GM12878 (cell line): ENCODE results near the gene PTPRN2. TPM values are rescaled to one million over a fixed set of nuclear protein-coding genes. Genes with fewer than 3 reads are reported as not detected.

Source experiments
- ATAC-seq: fragments of 200-7000 bp; cut with Tn5 transposase; 3 replicates; pipeline ENCODE4 v1.9.1; 2020; ENCODE audit warnings: mild to moderate bottlenecking, moderate library complexity
- BruUV-seq: library from RNA; stranded (reverse); fragments of 400-500 nt; replicated peaks from 2 replicates; lab custom pipeline; 2021; lab: Mats Ljungman, UMichigan
- CTCF ChIA-PET: fragments of 300-600 bp; sonication (Branson Sonifier 250); formaldehyde crosslinking; extraction: SDS; loops from one replicate; lab custom pipeline; 2021; ENCODE audit warnings: inconsistent platforms; lab: Yijun Ruan, JAX
- POLR2A ChIA-PET: fragments of 350-600 bp; formaldehyde crosslinking; extraction: SDS; loops from one replicate; lab custom pipeline; 2021; ENCODE audit warnings: inconsistent platforms; lab: Charles Lee
- RAD21 ChIA-PET: fragments of 300-600 bp; sonication (Branson Sonifier 250); formaldehyde crosslinking; loops from one replicate; lab custom pipeline; 2023; ENCODE audit warnings: antibody characterized with exemption; ENCODE audit not compliant: unreplicated experiment; lab: Charles Lee
- SMC1A ChIA-PET: fragments of 300-600 bp; sonication (Branson Sonifier 250); formaldehyde crosslinking; loops from one replicate; lab custom pipeline; 2023; ENCODE audit not compliant: unreplicated experiment, uncharacterized antibody; lab: Charles Lee
- DNase-seq: peaks from one replicate; pipeline ENCODE4 v3.0.0-alpha.2; 2011; ENCODE audit warnings: low read depth, low spot score
- FAIRE-seq: peaks from 3 replicates; lab custom pipeline; 2011; peaks lifted over from hg19 to GRCh38; lab: Jason Lieb, UNC
- H2AFZ ChIP-seq: 2 replicates; pipeline ENCODE4 v1.6.0; 2011; ENCODE audit warnings: low read depth, low read length, control low read depth; ENCODE audit not compliant: control insufficient read depth
- H3K27ac ChIP-seq: 2 replicates; pipeline ENCODE4 v1.5.1; 2011; ENCODE audit warnings: control low read depth; ENCODE audit not compliant: control insufficient read depth, insufficient read depth
- H3K27me3 ChIP-seq, 2 experiments: replicated peaks in 1 of 2; 2 replicates each; pipeline versions ENCODE4 v1.6.0 to v1.6.1; 2011; ENCODE audit warnings: low read length in 1 of 2; ENCODE audit not compliant: control insufficient read depth in 2 of 2, insufficient read depth in 2 of 2
- H3K36me3 ChIP-seq, 2 experiments: 2 replicates each; pipeline ENCODE4 v1.5.1; 2011; ENCODE audit warnings: low read length in 1 of 2; ENCODE audit not compliant: control insufficient read depth in 2 of 2, insufficient read depth in 2 of 2
- H3K4me1 ChIP-seq: 2 replicates; pipeline ENCODE4 v1.6.1; 2011; ENCODE audit warnings: mild to moderate bottlenecking, low read length, moderate library complexity, mixed read lengths; ENCODE audit not compliant: control insufficient read depth, insufficient read depth
- H3K4me2 ChIP-seq: 2 replicates; pipeline ENCODE4 v1.6.0; 2011; ENCODE audit warnings: control low read depth; ENCODE audit not compliant: control insufficient read depth, insufficient read depth
- H3K4me3 ChIP-seq: fragments of 200-600 bp; sonication (generic); 2 replicates; pipeline ENCODE4 v1.5.1; 2016
- H3K79me2 ChIP-seq: 2 replicates; pipeline ENCODE4 v1.6.0; 2011; ENCODE audit warnings: low read length; ENCODE audit not compliant: control insufficient read depth, insufficient read depth
- H3K9ac ChIP-seq: 2 replicates; pipeline ENCODE4 v1.8.0; 2011; ENCODE audit warnings: low read length, control low read depth, mixed read lengths; ENCODE audit not compliant: control insufficient read depth, insufficient read depth
- H3K9me3 ChIP-seq: replicated peaks from 3 replicates; pipeline ENCODE4 v1.5.1; 2011; ENCODE audit warnings: mild to moderate bottlenecking, low read length; ENCODE audit not compliant: control insufficient read depth, insufficient read depth
- H4K20me1 ChIP-seq: 2 replicates; pipeline ENCODE4 v1.6.0; 2011; ENCODE audit not compliant: control insufficient read depth, insufficient read depth
- ATF3 ChIP-seq: IDR thresholded peaks from 2 replicates; pipeline ENCODE4 v1.6.1; 2011; ENCODE audit warnings: low read depth, mild to moderate bottlenecking, low read length, moderate library complexity, borderline replicate concordance; ENCODE audit errors: extremely low read depth
- E2F4 ChIP-seq: IDR thresholded peaks from 2 replicates; pipeline ENCODE4 v1.6.1; 2012; ENCODE audit warnings: low read depth, low read length, improper control_type of control experiment
- EGR1 ChIP-seq, 2 experiments: IDR thresholded peaks; 1 replicate in 1 of 2; 2 replicates in 1 of 2; pipeline ENCODE4 v1.6.1; 2011 to 2012; ENCODE audit warnings: low read depth in 2 of 2, low read length in 2 of 2, borderline replicate concordance in 1 of 2, mild to moderate bottlenecking in 1 of 2, moderate library complexity in 1 of 2
- HDGF ChIP-seq: fragments of 450-650 bp; IDR thresholded peaks from 2 replicates; pipeline ENCODE4 v1.6.1; 2016; ENCODE audit warnings: antibody characterized with exemption
- IKZF1 ChIP-seq: fragments of 450-650 bp; conservative IDR thresholded peaks from 2 replicates; pipeline ENCODE4 v1.6.1; 2017; ENCODE audit warnings: antibody characterized with exemption, mild to moderate bottlenecking
- KLF5 ChIP-seq: fragments of 450-650 bp; IDR thresholded peaks from 2 replicates; pipeline ENCODE4 v1.6.1; 2014; ENCODE audit warnings: mild to moderate bottlenecking; ENCODE audit not compliant: partially characterized antibody
- NBN ChIP-seq: fragments of 450-650 bp; IDR thresholded peaks from 2 replicates; pipeline ENCODE4 v1.6.1; 2016
- NFXL1 ChIP-seq: fragments of 450-650 bp; IDR thresholded peaks from 2 replicates; pipeline ENCODE4 v1.6.1; 2017; ENCODE audit warnings: antibody characterized with exemption, mild to moderate bottlenecking, borderline replicate concordance
- NFYA ChIP-seq: IDR thresholded peaks from 2 replicates; pipeline ENCODE4 v1.6.1; 2011; ENCODE audit warnings: low read depth, mild to moderate bottlenecking, low read length, improper control_type of control experiment, borderline replicate concordance
- NR2C2 ChIP-seq: IDR thresholded peaks from 2 replicates; pipeline ENCODE4 v1.6.1; 2011; ENCODE audit warnings: borderline replicate concordance, low read depth; ENCODE audit not compliant: control insufficient read depth, insufficient read length
- NR2F1 ChIP-seq: fragments of 450-650 bp; conservative IDR thresholded peaks from 2 replicates; pipeline ENCODE4 v1.6.1; 2017; ENCODE audit warnings: mild to moderate bottlenecking
- PAX8 ChIP-seq: fragments of 450-650 bp; IDR thresholded peaks from 2 replicates; pipeline ENCODE4 v1.6.1; 2017; ENCODE audit warnings: mild to moderate bottlenecking, moderate library complexity
- POU2F2 ChIP-seq: IDR thresholded peaks from 3 replicates; pipeline ENCODE4 v1.6.1; 2011; ENCODE audit warnings: low read depth, mild to moderate bottlenecking, low read length, borderline replicate concordance
- SMAD1 ChIP-seq: fragments of 450-650 bp; IDR thresholded peaks from 2 replicates; pipeline ENCODE4 v1.6.1; 2018; ENCODE audit warnings: mild to moderate bottlenecking, low read depth; ENCODE audit not compliant: partially characterized antibody
- SMARCA5 ChIP-seq: fragments of 450-650 bp; IDR thresholded peaks from 2 replicates; pipeline ENCODE4 v1.6.1; 2017; ENCODE audit warnings: mild to moderate bottlenecking
- TCF12 ChIP-seq: IDR thresholded peaks from 2 replicates; pipeline ENCODE4 v1.6.1; 2011; ENCODE audit warnings: low read depth, mild to moderate bottlenecking, low read length
- YY1 ChIP-seq: IDR thresholded peaks from 2 replicates; pipeline ENCODE4 v1.6.1; 2011; ENCODE audit warnings: low read depth, mild to moderate bottlenecking, low read length
- ZNF274 ChIP-seq: IDR thresholded peaks from one replicate; pipeline ENCODE4 v1.8.0; 2011; ENCODE audit not compliant: insufficient read length, insufficient read depth
- ZNF384 ChIP-seq: IDR thresholded peaks from 2 replicates; pipeline ENCODE4 v1.6.1; 2012; ENCODE audit warnings: low read depth, mild to moderate bottlenecking, low read length, improper control_type of control experiment, borderline replicate concordance
- WGBS: methylation state at CpG from one replicate; pipeline ENCODE4 v1.1.6; 2016; ENCODE audit warnings: low lambda C conversion rate; ENCODE audit not compliant: insufficient replicate concordance, insufficient coverage; ENCODE audit errors: missing lambda C conversion rate; 5-methylcytosine and 5-hydroxymethylcytosine counted together
- in situ Hi-C: fragments of 300-500 bp; cut with MboI; formaldehyde crosslinking; loops from 9 replicates; pipeline ENCODE4 v1.14.3; 2018; ENCODE audit warnings: mixed read lengths
- intact Hi-C: fragments of 100-400 bp; cut with micrococcal nuclease; formaldehyde crosslinking; loops from one replicate; pipeline ENCODE4 v1.14.2; 2022; ENCODE audit not compliant: unreplicated experiment
- polyA plus RNA-seq, 11 experiments: library from polyadenylated mRNA; depleted of rRNA in 4 of 11; unstranded in 6 of 11; stranded (reverse) in 5 of 11; fragments of >200 nt; fragmentation: Nextera tagmentation in 4 of 11; fragmentation: Illumina TruSeq in 1 of 11; extraction: Ambion mirVana in 4 of 11; extraction: Trizol in 1 of 11; gene quantifications; 1 replicate in 1 of 11; 2 replicates in 10 of 11; pipeline versions ENCODE4 v1.2.1 to v1.2.3, GENCODE V29; 2011 to 2016; ENCODE audit warnings: inconsistent platforms in 2 of 11, missing spikeins in 2 of 11, low read depth in 1 of 11
- total RNA-seq, 4 experiments: library from RNA; depleted of rRNA in 3 of 4; stranded (reverse); fragments of >200 nt in 3 of 4; fragmentation: Illumina TruSeq in 1 of 4; extraction: Trizol in 1 of 4; gene quantifications; 2 replicates each; pipeline versions ENCODE4 v1.2.1 to v1.2.3, GENCODE V29; 2013 to 2021
- TF ChIP-seq, protein P1 (sequence below): fragments of 450-650 bp; IDR thresholded peaks from 2 replicates; pipeline ENCODE4 v1.6.1; 2017; ENCODE audit warnings: low read depth, mild to moderate bottlenecking, moderate library complexity

PTPRN2 gene
- total and polyA plus RNA-seq, 10 of the 15 experiments (the other 5 are each of a cell fraction or from before 2014, with no cell fraction given), result 5.4 TPM; not detected in 9

DNA sequence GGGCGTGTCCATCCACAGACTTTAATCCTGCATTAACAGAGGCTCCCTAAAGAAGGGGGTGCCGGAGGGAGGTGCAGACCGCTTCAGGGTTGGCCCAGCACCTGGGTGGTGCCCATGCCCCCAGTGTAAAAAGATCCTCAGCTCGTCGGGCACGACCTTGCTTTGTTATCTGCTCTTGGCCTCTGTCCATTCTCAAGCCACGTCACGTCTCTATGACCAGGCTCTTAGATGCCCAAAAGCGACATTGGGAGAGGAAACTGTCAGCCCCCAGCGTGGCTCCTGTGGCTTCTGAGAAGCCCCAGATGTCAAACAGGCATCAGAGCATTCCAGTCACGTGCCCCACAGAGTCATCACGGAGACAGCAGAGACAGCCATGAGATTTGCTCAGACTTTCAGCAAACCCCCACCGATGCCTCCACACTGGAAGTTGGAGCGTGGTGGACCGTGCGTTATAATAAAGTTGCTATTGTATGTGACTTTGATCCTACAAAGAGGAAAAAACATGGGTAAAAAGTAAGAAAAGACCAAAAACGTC is 55.5 kb downstream of the PTPRN2 start:
- SMC1A ChIA-PET, result no interaction called here
- intact Hi-C loops, result no loop called here
- no peak overlapping the region for H2AFZ ChIP-seq
- POLR2A ChIA-PET, result no interaction called here
- H3K79me2 ChIP-seq, result no peaks in the 10 kb centered on the region
- no peak for FAIRE-seq
- H3K9ac ChIP-seq, result no peak overlapping the region
- CTCF ChIA-PET, result no interaction called here
- no peak overlapping the region for H3K4me2 ChIP-seq
- TF ChIP-seq YY1, result no peak
- TF ChIP-seq NR2F1, result no peak
- TF ChIP-seq NFYA, result no peak
- TF ChIP-seq SMARCA5, result no peak
- no peak for TF ChIP-seq SMAD1
- TF ChIP-seq PAX8, result no peak
- no peak for TF ChIP-seq IKZF1
- TF ChIP-seq HDGF, result no peak
- no peak for TF ChIP-seq NR2C2
- no peak for TF ChIP-seq ZNF274
- TF ChIP-seq ATF3, result no peak
- TF ChIP-seq, protein P1, sequence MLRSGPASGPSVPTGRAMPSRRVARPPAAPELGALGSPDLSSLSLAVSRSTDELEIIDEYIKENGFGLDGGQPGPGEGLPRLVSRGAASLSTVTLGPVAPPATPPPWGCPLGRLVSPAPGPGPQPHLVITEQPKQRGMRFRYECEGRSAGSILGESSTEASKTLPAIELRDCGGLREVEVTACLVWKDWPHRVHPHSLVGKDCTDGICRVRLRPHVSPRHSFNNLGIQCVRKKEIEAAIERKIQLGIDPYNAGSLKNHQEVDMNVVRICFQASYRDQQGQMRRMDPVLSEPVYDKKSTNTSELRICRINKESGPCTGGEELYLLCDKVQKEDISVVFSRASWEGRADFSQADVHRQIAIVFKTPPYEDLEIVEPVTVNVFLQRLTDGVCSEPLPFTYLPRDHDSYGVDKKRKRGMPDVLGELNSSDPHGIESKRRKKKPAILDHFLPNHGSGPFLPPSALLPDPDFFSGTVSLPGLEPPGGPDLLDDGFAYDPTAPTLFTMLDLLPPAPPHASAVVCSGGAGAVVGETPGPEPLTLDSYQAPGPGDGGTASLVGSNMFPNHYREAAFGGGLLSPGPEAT, result no peak
- TF ChIP-seq TCF12, result no peak
- TF ChIP-seq POU2F2, result no peak
- TF ChIP-seq NFXL1, result no peak
- TF ChIP-seq ZNF384, result no peak
- TF ChIP-seq KLF5, result no peak
- TF ChIP-seq E2F4, result no peak
- TF ChIP-seq EGR1 (IDR thresholded peaks at IDR 0.05; ENCODE audit: borderline replicate concordance in 1 of 2, low read depth in 2 of 2, low read length in 2 of 2), result no peak
- no peak for TF ChIP-seq NBN
- TF ChIP-seq, all 136 proteins: peak for 0
- H3K4me3 ChIP-seq, result no peak overlapping the region
- H4K20me1 ChIP-seq, result no peaks in the 10 kb centered on the region
- H3K27ac ChIP-seq, result no peak overlapping the region
- H3K36me3 ChIP-seq, result no peaks in the 10 kb centered on the region
- 44% methylated on average over 17 of the region's 17 CpGs for WGBS
- BruUV-seq, result no TSS peak
- no peaks in the 10 kb centered on the region; the same call in 2 of the 3 replicates for H3K9me3 ChIP-seq
- no peak for DNase-seq
- H3K4me1 ChIP-seq, result no peaks in the 10 kb centered on the region
- no peaks in the 10 kb centered on the region for H3K27me3 ChIP-seq
- RAD21 ChIA-PET, result no interaction called here
- in situ Hi-C loops, result no loop called here
- no peak for ATAC-seq
